ENCODE results near the gene ZMYM4.

DNA sequence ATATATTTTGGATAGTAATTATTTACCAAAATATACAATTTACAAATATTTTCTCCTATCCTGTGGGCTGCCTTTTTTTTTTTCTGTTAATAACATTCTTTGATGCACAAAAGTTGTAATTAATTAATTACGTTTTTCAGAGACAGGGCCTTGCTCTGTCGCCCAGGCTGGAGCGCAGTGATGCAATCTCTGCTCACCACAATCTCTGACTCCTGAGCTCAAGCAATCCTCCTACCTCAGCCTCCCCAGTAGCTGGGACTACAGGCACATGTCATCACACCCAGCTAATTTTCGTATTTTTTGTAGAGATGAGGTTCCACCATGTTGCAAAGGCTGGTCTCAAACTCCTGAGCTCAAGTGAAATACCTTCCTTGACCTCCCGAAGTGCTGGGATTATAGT is 21.3 kb upstream of the ZMYM4 start:
- no peak for TF ChIP-seq POLR2A (IDR thresholded peaks at IDR 0.05; ENCODE audit: extremely low read depth, insufficient read length)
- TF ChIP-seq CTCF (IDR thresholded peaks at IDR 0.05; ENCODE audit: low read depth, low read length), result no peak
- no peak for TF ChIP-seq MAX (IDR thresholded peaks at IDR 0.05; ENCODE audit: low read depth, low read length)

Measured in NB4 (cell line).